Adrenal gland (tissue), 5 donors: Measurements from ENCODE around the gene TAF1C.

Experiments used
- CTCF ChIP-seq, 6 experiments: fragments of 450-650 bp in 4 of 6; fragments of 200-600 bp in 2 of 6; sonication (generic) in 1 of 6; IDR thresholded peaks; 1 replicate in 5 of 6; 2 replicates in 1 of 6; pipeline versions ENCODE4 v1.5.1 to v1.8.0; 2016 to 2021; ENCODE audit warnings: antibody characterized with exemption in 6 of 6, mild to moderate bottlenecking in 2 of 6, moderate library complexity in 1 of 6
- POLR2A ChIP-seq, 2 donors: fragments of 450-650 bp; IDR thresholded peaks; one replicate each; pipeline ENCODE4 v1.6.1; 2017; ENCODE audit warnings: antibody characterized with exemption in 2 of 2, mild to moderate bottlenecking in 2 of 2, moderate library complexity in 1 of 2
- donor health status: DM: no; HTN: no; CAD: no.

DNA sequence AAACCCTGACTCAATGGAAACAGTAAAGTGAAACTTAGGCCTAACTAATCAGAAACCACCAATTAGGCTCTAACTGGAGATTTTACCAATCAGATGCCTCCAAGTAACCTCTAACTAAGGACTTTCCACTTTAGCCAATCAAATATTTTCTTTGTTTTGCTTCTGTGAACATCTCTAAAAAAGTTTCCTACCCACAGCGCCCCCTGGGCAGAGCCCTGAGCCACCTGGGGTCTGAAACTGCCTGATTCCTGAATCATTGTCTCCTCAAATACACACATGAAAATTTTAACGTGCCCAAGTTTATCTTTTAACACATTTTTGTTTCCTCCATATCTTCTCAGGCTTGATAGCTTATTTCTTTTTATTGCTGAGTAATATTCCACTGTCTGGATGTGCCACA is 23.1 kb upstream of the TAF1C start:
- TF ChIP-seq CTCF (IDR thresholded peaks at IDR 0.05) (no peak), POLR2A (IDR thresholded peaks at IDR 0.05) (no peak)
